ENCODE data around the gene RPS6KA6.
A peak's percentile ranks its signal among the peaks of the same experiment; 100 is the strongest.

The RPS6KA6 gene

GRCh38 chrX:84187533-84188319 lies at the start of gene RPS6KA6:
Gene RPS6KA6 (minus strand): TSS chrX:84188199. CDS start chrX:84187899, 300 bp downstream.
- DNase-seq: peak; percentile 70

GRCh38 chrX:84224741-84225140 lies 36.7 kb upstream of the RPS6KA6 start:
- no peak for DNase-seq

DNA sequence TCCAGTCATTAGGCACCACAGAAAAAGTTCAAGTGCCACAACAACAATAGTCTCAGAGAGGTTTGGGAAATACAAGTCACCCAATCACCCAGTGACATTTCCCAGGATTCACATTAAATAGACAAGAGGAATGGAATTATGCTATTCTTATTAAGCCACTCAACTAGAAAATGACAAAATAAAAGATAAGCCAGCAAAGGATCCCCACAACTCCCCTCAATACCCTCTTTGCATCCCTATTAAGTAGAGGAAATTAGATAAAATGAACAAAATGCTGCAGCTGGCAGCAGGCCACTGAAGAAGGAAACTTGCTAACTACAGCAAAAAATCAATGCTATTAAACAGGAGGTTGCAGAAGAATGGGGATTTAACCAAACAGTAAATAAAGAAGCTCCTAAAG lies 35.3 kb upstream of the RPS6KA6 start:
- no peak for DNase-seq

DNA sequence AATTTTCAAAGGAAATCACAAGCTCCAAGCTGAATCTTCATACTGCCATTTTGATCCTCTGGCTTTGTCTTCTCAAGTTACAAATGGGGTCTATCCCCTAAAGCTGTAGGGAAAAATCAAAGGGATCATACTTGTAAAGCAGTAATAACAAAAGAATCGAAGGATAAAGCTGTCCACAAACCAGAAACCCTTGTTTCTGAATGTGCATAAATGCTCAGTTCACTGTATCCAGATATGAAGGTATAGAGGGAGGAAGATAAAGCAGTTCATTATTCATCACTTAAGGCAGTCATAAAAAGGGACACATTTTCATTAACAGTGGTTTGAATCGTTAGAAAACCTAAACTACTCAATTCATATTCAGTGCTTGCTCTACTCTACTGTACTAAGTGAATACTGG lies 33.2 kb upstream of the RPS6KA6 start:
- DNase-seq: no peak

DNA sequence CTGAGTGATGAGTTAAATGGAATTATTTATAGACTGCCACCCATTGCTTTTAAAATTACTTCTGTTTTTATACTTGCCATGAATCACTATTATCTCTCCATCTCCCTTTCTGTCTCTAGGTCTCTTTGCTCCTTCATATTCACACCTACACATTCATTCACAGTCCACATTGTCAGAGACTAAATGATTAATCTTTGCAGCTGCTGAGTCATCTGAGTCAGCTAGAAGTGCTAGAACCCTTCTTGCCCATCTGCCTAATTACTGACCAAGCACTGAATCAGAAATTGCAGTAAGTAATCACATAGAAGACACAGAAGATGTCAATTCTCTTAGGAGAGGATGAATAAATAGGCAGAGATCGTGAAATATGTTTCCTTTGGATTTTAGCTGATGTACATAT lies 31.6 kb upstream of the RPS6KA6 start:
- peak; percentile 35 for DNase-seq

GRCh38 chrX:84218726-84219125 lies 30.7 kb upstream of the RPS6KA6 start:
- peak; percentile 58 for DNase-seq

DNA sequence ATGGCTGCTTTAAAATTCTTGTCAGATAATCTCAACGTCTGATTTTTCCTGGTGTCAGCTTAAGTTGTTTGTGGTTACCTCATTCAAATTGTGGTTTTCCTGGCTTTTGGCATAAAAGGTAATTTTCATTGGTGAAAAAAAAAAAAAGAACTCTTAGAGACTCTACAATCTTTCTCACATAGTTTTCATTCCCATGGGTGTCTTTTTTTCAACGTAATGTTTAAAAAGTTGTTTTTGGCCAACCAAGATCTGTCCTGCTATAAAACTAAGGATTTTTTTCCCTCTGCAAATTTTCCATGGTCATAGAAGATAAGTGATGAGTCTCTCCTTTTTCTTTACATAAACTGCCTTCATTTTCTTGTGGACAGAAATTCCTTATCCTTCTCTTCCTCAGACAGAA lies 28.9 kb upstream of the RPS6KA6 start:
- DNase-seq: no peak

- DNase-seq: no peak
Measured at GRCh38 chrX:84216406-84216805, 28.4 kb upstream of the RPS6KA6 start.

GRCh38 chrX:84205276-84205675 lies 17.3 kb upstream of the RPS6KA6 start:
- no peak for DNase-seq

DNA sequence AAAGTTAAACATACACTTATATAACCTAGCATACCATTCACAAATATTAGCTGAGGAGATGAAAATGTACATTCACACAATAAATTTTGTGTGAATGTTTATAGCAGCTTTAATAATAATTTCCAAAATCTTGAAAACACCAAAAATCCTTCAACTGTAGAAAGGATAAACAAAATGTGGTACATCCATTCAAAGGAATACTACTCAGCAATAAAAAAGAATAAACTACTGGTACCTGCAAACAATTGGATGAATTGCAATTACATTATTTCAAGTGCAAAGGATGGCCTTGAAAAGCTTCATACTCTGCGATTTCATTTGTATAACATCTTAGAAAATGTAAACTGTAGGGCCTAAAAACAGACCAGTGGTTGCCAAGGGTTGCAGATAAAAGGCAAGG lies 11.7 kb upstream of the RPS6KA6 start:
- DNase-seq: no peak

DNA sequence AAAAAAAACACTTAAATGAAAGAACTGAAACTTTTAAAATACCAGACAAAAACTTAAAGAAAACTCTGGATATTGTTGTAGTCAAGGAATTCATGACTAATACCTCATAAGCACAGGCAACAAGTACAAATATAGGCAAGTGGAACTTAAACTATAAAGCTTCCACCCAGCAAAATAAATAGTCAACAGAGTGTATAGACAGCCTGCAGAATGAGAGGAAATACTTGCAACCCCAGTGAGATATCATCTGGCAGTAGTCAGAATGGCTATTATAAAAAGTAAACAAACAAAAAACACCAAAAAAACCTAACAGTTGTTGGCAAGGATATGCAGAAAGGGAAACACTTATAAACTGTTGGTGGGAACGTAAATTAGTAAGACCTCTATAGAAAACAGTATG lies 9.6 kb upstream of the RPS6KA6 start:
- DNase-seq: no peak

DNA sequence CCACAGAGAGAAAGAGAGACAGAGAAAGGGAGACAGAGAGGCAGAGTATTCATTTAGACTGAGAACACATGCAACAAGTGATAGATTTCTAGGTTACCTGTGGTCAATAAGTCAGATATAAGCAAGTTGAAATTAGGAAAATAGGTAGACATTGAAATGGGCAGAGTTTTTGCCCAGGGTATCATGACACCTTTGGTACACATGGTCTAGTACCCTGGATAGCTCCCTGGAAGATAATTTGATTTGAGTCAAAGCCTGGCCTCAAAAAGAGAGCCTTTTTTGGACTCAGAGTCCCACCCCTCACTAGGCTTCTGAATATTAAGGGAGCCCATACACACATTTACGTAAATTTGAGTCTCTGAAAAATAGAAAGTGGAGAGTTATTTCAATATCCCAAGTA lies 4.0 kb upstream of the RPS6KA6 start:
- DNase-seq: no peak

GRCh38 chrX:84189125-84189524 lies 1.1 kb upstream of the RPS6KA6 start:
- no peak for DNase-seq

GRCh38 chrX:84188320-84188834 lies 378 bp upstream of the RPS6KA6 start:
- DNase-seq: peak; percentile 89

- DNase-seq: no peak
Measured at GRCh38 chrX:84186603-84187532, 1.1 kb downstream of the RPS6KA6 start.

DNA sequence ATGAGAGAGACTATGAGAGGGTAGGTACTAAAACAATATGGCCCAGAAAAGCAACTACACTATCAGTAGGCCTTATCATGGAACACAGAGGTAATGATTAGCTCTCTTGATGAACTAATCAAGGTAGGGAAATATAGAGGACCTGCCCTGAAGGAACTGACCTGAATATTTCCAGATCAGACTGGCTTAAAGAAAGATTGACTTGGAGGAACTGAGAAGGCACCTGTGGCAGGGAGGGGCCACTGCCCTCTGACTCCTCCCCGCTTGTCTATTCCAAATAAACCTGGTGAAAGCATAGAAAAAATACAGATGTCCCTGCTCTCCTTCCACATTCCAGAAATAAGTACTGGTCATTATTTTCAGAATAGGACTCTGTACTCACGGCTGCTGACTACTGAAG lies 5.5 kb downstream of the RPS6KA6 start:
- DNase-seq: no peak

GRCh38 chrX:84175958-84176357 lies 12.0 kb downstream of the RPS6KA6 start:
- DNase-seq: no peak

- no peak for DNase-seq
Measured at GRCh38 chrX:84175274-84175673, 12.7 kb downstream of the RPS6KA6 start.

DNA sequence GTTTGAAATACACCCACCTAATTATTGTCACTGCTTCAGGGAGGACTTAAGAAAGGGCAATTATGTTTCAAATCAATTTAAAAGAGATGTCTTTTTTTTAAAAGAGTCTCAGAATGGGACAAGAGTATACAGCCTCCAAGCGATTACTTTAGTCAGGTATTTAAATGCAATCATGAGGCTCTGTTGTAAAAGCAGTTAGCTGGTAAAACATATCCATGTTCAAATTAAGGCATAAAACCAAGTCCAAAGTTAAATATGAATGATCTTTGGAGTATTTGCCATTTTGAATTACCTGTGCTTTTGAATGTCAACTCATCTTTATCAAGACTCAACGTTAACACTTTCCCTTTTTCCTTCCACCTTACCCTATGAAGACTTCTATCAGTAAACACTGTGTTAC lies 13.7 kb downstream of the RPS6KA6 start:
- DNase-seq: no peak

DNA sequence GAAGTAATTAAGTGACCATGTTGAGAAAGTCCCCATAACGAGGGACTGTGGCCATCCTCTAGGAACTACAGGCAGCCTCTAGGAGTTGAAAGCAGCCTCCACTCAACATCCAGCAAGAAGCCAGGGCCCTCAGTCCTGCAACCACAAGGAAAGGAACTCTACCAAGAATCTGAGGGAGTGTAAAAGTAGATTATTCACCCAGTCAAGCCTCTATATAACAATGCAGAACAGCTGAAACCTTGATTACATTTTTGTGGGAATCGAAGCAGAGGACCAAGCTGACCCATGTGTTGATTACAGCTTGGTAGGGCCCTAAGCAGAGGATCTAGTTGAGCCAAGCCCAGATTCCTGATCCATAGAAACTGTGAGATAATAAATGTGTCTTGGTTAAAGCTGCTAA lies 17.1 kb downstream of the RPS6KA6 start:
- DNase-seq: no peak

- no peak for DNase-seq
Measured at GRCh38 chrX:84168574-84168973, 19.4 kb downstream of the RPS6KA6 start.

GRCh38 chrX:84168095-84168494 lies 19.9 kb downstream of the RPS6KA6 start:
- DNase-seq: no peak

- DNase-seq: no peak
Measured at GRCh38 chrX:84165711-84166110, 22.3 kb downstream of the RPS6KA6 start.

GRCh38 chrX:84162401-84162800 lies 25.6 kb downstream of the RPS6KA6 start:
- DNase-seq: no peak

Data from eye (tissue), 1 donor.